Spleen (tissue), 7 donors: ENCODE results near the gene SORCS2.

Experiments
- CTCF ChIP-seq, 11 experiments: fragments of 200-600 bp in 7 of 11; fragments of 450-650 bp in 4 of 11; sonication (generic) in 4 of 11; IDR thresholded peaks in 8 of 11; conservative IDR thresholded peaks in 3 of 11; 1 replicate in 7 of 11; 2 replicates in 4 of 11; pipeline versions ENCODE4 v1.4.0 to v1.8.0; 2016 to 2021; ENCODE audit warnings: antibody characterized with exemption in 11 of 11, inconsistent platforms in 4 of 11, mild to moderate bottlenecking in 1 of 11
- POLR2A ChIP-seq, 3 donors: fragments of 450-650 bp; IDR thresholded peaks; one replicate each; pipeline ENCODE4 v1.5.1; 2017; ENCODE audit warnings: antibody characterized with exemption in 3 of 3, mild to moderate bottlenecking in 1 of 3
- donor health status: DM: no; HTN: no; CAD: no; lungs with moderate emphysema.
- donor health status: DM: no; HTN: no; CAD: no.
- donor health status: DM: no; HTN: no; CAD: no.

GRCh38 chr4:7630568-7631287 is 438.4 kb downstream of the SORCS2 start:
- TF ChIP-seq CTCF (IDR thresholded peaks at IDR 0.05 in 8 of 11, conservative IDR thresholded peaks at IDR 0.05 in 3 of 11) (no peak), POLR2A (IDR thresholded peaks at IDR 0.05) (no peak)
